ENCODE results near the gene LRG1.

DNA sequence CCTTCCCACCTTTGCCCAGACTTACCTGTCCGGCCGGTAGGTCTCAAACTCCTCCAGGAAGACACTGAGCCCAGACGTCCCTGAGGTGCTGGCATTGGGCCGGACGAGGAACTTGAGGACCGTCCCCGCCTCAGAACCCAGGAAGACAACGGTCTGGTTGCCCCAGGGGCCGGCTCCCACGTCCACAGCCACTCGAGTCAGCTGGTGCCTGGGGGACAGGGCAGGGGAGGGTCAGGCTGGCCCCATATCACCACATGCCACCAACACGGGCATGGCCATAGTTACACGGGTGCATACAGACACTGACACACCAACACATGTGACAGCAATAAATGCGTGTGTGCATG lies 8.4 kb upstream of the LRG1 start:
- TF ChIP-seq GATA2 (IDR thresholded peaks at IDR 0.05; ENCODE audit: low read depth, low read length) (no peak), GATA3 (IDR thresholded peaks at IDR 0.05; ENCODE audit: low read depth, low read length) (no peak)

Data from SH-SY5Y (cell line).